ENCODE measurements around the gene C6orf141.

Gene C6orf141

DNA sequence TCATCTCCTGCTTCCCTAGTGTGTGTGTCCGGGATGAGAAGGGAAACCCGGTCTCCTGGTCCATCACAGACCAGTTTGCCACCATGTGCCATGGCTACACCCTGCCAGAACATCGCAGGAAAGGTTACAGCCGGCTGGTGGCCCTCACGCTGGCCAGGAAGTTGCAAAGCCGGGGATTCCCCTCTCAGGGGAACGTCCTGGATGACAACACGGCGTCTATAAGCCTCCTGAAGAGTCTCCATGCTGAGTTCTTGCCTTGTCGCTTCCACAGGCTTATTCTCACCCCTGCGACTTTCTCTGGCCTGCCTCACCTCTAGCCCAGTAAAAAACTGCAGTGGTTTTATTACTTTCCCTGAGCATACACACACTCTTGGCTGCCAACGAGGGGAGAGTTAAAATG, 23.9 kb upstream of the C6orf141 start:
- Histone ChIP-seq H3K27me3 (replicated peaks in 2 of 5; ENCODE audit: control insufficient read depth in 4 of 5, insufficient read depth in 5 of 5, low read length in 4 of 5) (no peaks in the 10 kb centered on the region), H3K27ac (ENCODE audit: insufficient read depth in 1 of 2, low read depth in 1 of 2, low read length in 2 of 2, poor library complexity in 1 of 2, severe bottlenecking in 2 of 2) (no peak overlapping the region), H3K9me3 (ENCODE audit: control extremely low read depth in 1 of 5, control insufficient read depth in 4 of 5, insufficient read depth in 2 of 5, low read depth in 1 of 5, low read length in 4 of 5) (no peaks in the 10 kb centered on the region), H3K4me1 (ENCODE audit: control extremely low read depth in 1 of 4, control insufficient read depth in 4 of 4, insufficient read depth in 4 of 4, low read length in 3 of 4) (no peaks in the 10 kb centered on the region), H3K4me3 (ENCODE audit: control insufficient read depth in 1 of 7, extremely low read depth in 1 of 7, insufficient read depth in 4 of 7, low read depth in 2 of 7, low read length in 6 of 7) (no peak overlapping the region), H3K36me3 (ENCODE audit: control insufficient read depth in 4 of 4, insufficient read depth in 4 of 4, low read length in 3 of 4) (no peaks in the 10 kb centered on the region)
- 95% methylated on average over 12 of the region's 12 CpGs for WGBS (ENCODE audit: insufficient coverage)
- DNase-seq, result no peak
- POLR2A ChIA-PET, result no interaction called here
- CTCF ChIA-PET, result interaction anchor here (1.9 kb wide), 1 partner anchor 80 kb away, joined by 4 read pairs; no protein-coding TSS in a partner anchor

DNA sequence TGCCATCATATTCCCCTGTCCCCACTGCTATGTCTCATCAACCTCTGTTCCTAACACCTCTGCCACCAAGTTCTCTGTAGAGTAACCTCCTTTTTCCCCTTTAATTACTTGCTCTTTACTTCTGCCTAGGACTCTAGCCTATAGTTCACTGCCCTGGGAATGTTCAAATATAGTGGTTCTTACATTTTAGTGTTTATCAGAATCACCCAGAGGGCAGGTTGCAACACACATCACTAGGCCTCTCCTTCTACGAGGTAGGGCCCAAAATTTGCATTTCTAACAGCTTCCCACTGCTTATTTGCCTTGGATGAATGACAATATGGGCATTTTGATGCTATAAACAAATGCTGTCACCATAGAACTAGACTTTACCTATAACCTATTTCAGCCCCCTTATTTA, 23.1 kb upstream of the C6orf141 start:
- ChIA-PET POLR2A (no interaction called here), CTCF (interaction anchor here (1.5 to 1.9 kb wide), 2 partner anchors 9 to 79 kb away, joined by 4 read pairs; no protein-coding TSS in a partner anchor)
- H3K4me3 ChIP-seq (ENCODE audit: control insufficient read depth in 1 of 7, extremely low read depth in 1 of 7, insufficient read depth in 4 of 7, low read depth in 2 of 7, low read length in 6 of 7), result no peak overlapping the region
- no peak overlapping the region for H3K27ac ChIP-seq (ENCODE audit: insufficient read depth in 1 of 2, low read depth in 1 of 2, low read length in 2 of 2, poor library complexity in 1 of 2, severe bottlenecking in 2 of 2)
- WGBS (ENCODE audit: insufficient coverage), result no CpG with 5 or more reads among the region's 1 CpG
- no peaks in the 10 kb centered on the region for H3K27me3 ChIP-seq (replicated peaks in 2 of 5; ENCODE audit: control insufficient read depth in 4 of 5, insufficient read depth in 5 of 5, low read length in 4 of 5)
- H3K4me1 ChIP-seq (ENCODE audit: control extremely low read depth in 1 of 4, control insufficient read depth in 4 of 4, insufficient read depth in 4 of 4, low read length in 3 of 4), result no peaks in the 10 kb centered on the region
- H3K9me3 ChIP-seq (ENCODE audit: control extremely low read depth in 1 of 5, control insufficient read depth in 4 of 5, insufficient read depth in 2 of 5, low read depth in 1 of 5, low read length in 4 of 5), result no peaks in the 10 kb centered on the region
- H3K36me3 ChIP-seq (ENCODE audit: control insufficient read depth in 4 of 4, insufficient read depth in 4 of 4, low read length in 3 of 4), result no peaks in the 10 kb centered on the region
- no peak for DNase-seq

GRCh38 chr6:49528571-49528970, 21.9 kb upstream of the C6orf141 start:
- Histone ChIP-seq H3K27ac (ENCODE audit: insufficient read depth in 1 of 2, low read depth in 1 of 2, low read length in 2 of 2, poor library complexity in 1 of 2, severe bottlenecking in 2 of 2) (no peak overlapping the region), H3K9me3 (ENCODE audit: control extremely low read depth in 1 of 5, control insufficient read depth in 4 of 5, insufficient read depth in 2 of 5, low read depth in 1 of 5, low read length in 4 of 5) (no peaks in the 10 kb centered on the region), H3K36me3 (ENCODE audit: control insufficient read depth in 4 of 4, insufficient read depth in 4 of 4, low read length in 3 of 4) (no peaks in the 10 kb centered on the region), H3K4me1 (ENCODE audit: control extremely low read depth in 1 of 4, control insufficient read depth in 4 of 4, insufficient read depth in 4 of 4, low read length in 3 of 4) (no peaks in the 10 kb centered on the region), H3K27me3 (replicated peaks in 2 of 5; ENCODE audit: control insufficient read depth in 4 of 5, insufficient read depth in 5 of 5, low read length in 4 of 5) (no peaks in the 10 kb centered on the region), H3K4me3 (ENCODE audit: control insufficient read depth in 1 of 7, extremely low read depth in 1 of 7, insufficient read depth in 4 of 7, low read depth in 2 of 7, low read length in 6 of 7) (no peak overlapping the region)
- WGBS (ENCODE audit: insufficient coverage), result no CpG with 5 or more reads among the region's 3 CpGs
- no peak for DNase-seq
- POLR2A ChIA-PET, result no interaction called here
- CTCF ChIA-PET, result interaction anchor here (1.4 to 1.5 kb wide), 2 partner anchors 11 to 322 kb away, joined by 4 to 7 read pairs; no protein-coding TSS in a partner anchor

DNA sequence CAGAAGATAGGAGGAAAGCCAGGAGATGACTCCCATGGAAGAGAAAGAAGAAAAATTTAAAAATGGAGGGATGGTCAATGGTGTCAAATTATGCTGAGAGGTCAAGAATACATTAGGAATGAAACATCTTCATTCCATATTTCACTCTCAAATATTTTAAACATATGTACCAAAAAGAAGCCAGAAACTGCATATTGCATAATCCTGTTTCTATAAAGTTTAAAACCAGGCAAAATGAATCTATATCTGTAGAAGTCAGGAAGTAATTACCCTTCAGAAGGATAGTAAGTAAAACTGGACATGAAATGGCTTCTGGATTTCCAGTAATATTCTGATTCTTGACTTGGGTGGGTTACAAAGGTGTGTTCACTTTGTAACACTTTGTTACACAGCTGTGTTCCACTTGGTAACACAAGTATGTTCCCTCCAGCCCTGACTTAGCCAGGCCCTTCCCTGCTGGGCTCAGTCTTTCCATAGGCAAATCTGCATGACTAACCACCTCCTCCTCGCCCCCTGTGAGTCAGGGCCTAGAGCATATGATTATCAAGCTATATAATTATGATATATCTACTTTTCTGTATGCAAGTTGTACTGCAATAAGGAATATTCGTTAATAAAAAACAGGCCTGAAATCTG, 20.2 kb upstream of the C6orf141 start:
- ChIA-PET POLR2A (no interaction called here), CTCF (interaction anchor here (1.1 to 3.0 kb wide), 4 partner anchors 12 to 78 kb away, joined by 3 to 30 read pairs (median 16); no protein-coding TSS in a partner anchor)
- Histone ChIP-seq H3K4me3 (ENCODE audit: control insufficient read depth in 1 of 7, extremely low read depth in 1 of 7, insufficient read depth in 4 of 7, low read depth in 2 of 7, low read length in 6 of 7) (no peak overlapping the region), H3K27me3 (replicated peaks in 2 of 5; ENCODE audit: control insufficient read depth in 4 of 5, insufficient read depth in 5 of 5, low read length in 4 of 5) (no peaks in the 10 kb centered on the region), H3K27ac (ENCODE audit: insufficient read depth in 1 of 2, low read depth in 1 of 2, low read length in 2 of 2, poor library complexity in 1 of 2, severe bottlenecking in 2 of 2) (no peak overlapping the region), H3K4me1 (ENCODE audit: control extremely low read depth in 1 of 4, control insufficient read depth in 4 of 4, insufficient read depth in 4 of 4, low read length in 3 of 4) (no peaks in the 10 kb centered on the region), H3K9me3 (ENCODE audit: control extremely low read depth in 1 of 5, control insufficient read depth in 4 of 5, insufficient read depth in 2 of 5, low read depth in 1 of 5, low read length in 4 of 5) (no peaks in the 10 kb centered on the region), H3K36me3 (ENCODE audit: control insufficient read depth in 4 of 4, insufficient read depth in 4 of 4, low read length in 3 of 4) (no peaks in the 10 kb centered on the region)
- no peak for DNase-seq
- no CpG with 5 or more reads among the region's 2 CpGs for WGBS (ENCODE audit: insufficient coverage)

DNA sequence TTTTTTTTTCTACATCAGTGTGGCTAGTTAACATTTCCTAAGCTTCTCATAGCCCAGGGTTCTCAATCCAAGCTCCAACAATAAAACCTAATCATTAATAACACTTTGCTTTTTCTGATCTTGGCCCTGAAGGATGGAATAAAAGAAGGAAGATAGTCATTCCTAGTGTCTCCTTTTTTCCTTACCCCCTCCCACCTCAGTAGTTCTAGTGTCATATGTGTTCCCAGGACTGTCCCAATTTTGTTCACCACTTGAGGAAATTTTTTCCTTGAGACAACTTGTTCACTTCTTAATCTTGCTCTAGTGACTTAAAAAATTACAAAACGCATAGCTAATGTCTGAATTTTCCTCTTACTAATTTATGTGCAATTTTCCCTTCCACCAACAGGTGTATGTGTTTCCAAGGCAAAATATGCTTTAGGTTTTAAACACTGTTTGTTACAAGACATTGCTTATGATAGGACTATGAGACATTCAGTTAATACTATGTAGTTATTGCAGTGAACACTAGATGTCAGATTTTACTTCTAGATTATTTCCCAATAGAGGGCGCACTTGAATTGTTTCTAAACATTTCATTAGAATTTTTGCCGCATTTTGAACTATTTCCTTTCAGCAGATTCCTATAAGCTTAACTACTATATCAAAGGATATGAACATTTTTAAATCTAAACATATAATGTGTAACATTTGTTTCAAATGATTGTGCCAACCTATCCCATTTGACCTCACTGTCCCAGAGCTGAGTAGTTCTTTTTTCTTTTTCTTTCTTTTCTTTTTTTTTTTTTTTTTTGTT, 18.5 kb upstream of the C6orf141 start:
- H3K4me3 ChIP-seq (ENCODE audit: control insufficient read depth in 1 of 7, extremely low read depth in 1 of 7, insufficient read depth in 4 of 7, low read depth in 2 of 7, low read length in 6 of 7), result peak overlapping the region in 2 of 7 experiments; percentile 48 to 61

GRCh38 chr6:49535795-49536194, 14.7 kb upstream of the C6orf141 start:
- ChIA-PET POLR2A (no interaction called here), CTCF (interaction anchor here (1.0 to 2.6 kb wide), 3 partner anchors 9 to 70 kb away, joined by 3 to 23 read pairs (median 5); partner anchors contain the start of gene C6orf141)
- no peaks in the 10 kb centered on the region for H3K36me3 ChIP-seq (ENCODE audit: control insufficient read depth in 4 of 4, insufficient read depth in 4 of 4, low read length in 3 of 4)
- no peaks in the 10 kb centered on the region for H3K27me3 ChIP-seq (replicated peaks in 2 of 5; ENCODE audit: control insufficient read depth in 4 of 5, insufficient read depth in 5 of 5, low read length in 4 of 5)
- H3K27ac ChIP-seq (ENCODE audit: insufficient read depth in 1 of 2, low read depth in 1 of 2, low read length in 2 of 2, poor library complexity in 1 of 2, severe bottlenecking in 2 of 2), result no peak overlapping the region
- DNase-seq, result no peak
- peaks cover 0 to 5% (median 0%) of the 10 kb centered on the region in 4 experiments for H3K4me1 ChIP-seq (ENCODE audit: control extremely low read depth in 1 of 4, control insufficient read depth in 4 of 4, insufficient read depth in 4 of 4, low read length in 3 of 4)
- H3K4me3 ChIP-seq (ENCODE audit: control insufficient read depth in 1 of 7, extremely low read depth in 1 of 7, insufficient read depth in 4 of 7, low read depth in 2 of 7, low read length in 6 of 7), result no peak overlapping the region
- WGBS (ENCODE audit: insufficient coverage), result no CpG with 5 or more reads among the region's 5 CpGs
- H3K9me3 ChIP-seq (ENCODE audit: control extremely low read depth in 1 of 5, control insufficient read depth in 4 of 5, insufficient read depth in 2 of 5, low read depth in 1 of 5, low read length in 4 of 5), result peaks cover 0 to 2% (median 0%) of the 10 kb centered on the region in 5 experiments

More for the DNA sequence above, 18.5 kb upstream of the C6orf141 start:
- ChIA-PET CTCF (interaction anchor here (0.6 to 3.0 kb wide), 22 partner anchors 8 to 323 kb away, joined by 3 to 30 read pairs (median 4); partner anchors contain the start of gene C6orf141), POLR2A (no interaction called here)
- no peaks in the 10 kb centered on the region for H3K27me3 ChIP-seq (replicated peaks in 2 of 5; ENCODE audit: control insufficient read depth in 4 of 5, insufficient read depth in 5 of 5, low read length in 4 of 5)
- no CpG with 5 or more reads among the region's 3 CpGs for WGBS (ENCODE audit: insufficient coverage)
- DNase-seq, result peak; percentile 77 to 89 (median 87)
- no peak overlapping the region for H3K27ac ChIP-seq (ENCODE audit: insufficient read depth in 1 of 2, low read depth in 1 of 2, low read length in 2 of 2, poor library complexity in 1 of 2, severe bottlenecking in 2 of 2)
- no peaks in the 10 kb centered on the region for H3K36me3 ChIP-seq (ENCODE audit: control insufficient read depth in 4 of 4, insufficient read depth in 4 of 4, low read length in 3 of 4)
- no peaks in the 10 kb centered on the region for H3K9me3 ChIP-seq (ENCODE audit: control extremely low read depth in 1 of 5, control insufficient read depth in 4 of 5, insufficient read depth in 2 of 5, low read depth in 1 of 5, low read length in 4 of 5)
- no peaks in the 10 kb centered on the region for H3K4me1 ChIP-seq (ENCODE audit: control extremely low read depth in 1 of 4, control insufficient read depth in 4 of 4, insufficient read depth in 4 of 4, low read length in 3 of 4)

- Histone ChIP-seq H3K4me1 (ENCODE audit: control extremely low read depth in 1 of 4, control insufficient read depth in 4 of 4, insufficient read depth in 4 of 4, low read length in 3 of 4) (peaks cover 0 to 5% (median 0%) of the 10 kb centered on the region in 4 experiments), H3K27ac (ENCODE audit: insufficient read depth in 1 of 2, low read depth in 1 of 2, low read length in 2 of 2, poor library complexity in 1 of 2, severe bottlenecking in 2 of 2) (no peak overlapping the region), H3K9me3 (ENCODE audit: control extremely low read depth in 1 of 5, control insufficient read depth in 4 of 5, insufficient read depth in 2 of 5, low read depth in 1 of 5, low read length in 4 of 5) (peaks cover 0 to 2% (median 0%) of the 10 kb centered on the region in 5 experiments), H3K4me3 (ENCODE audit: control insufficient read depth in 1 of 7, extremely low read depth in 1 of 7, insufficient read depth in 4 of 7, low read depth in 2 of 7, low read length in 6 of 7) (no peak overlapping the region), H3K36me3 (ENCODE audit: control insufficient read depth in 4 of 4, insufficient read depth in 4 of 4, low read length in 3 of 4) (no peaks in the 10 kb centered on the region), H3K27me3 (replicated peaks in 2 of 5; ENCODE audit: control insufficient read depth in 4 of 5, insufficient read depth in 5 of 5, low read length in 4 of 5) (no peaks in the 10 kb centered on the region)
- DNase-seq, result no peak
- ChIA-PET POLR2A (no interaction called here), CTCF (no interaction called here)
- WGBS (ENCODE audit: insufficient coverage), result 100% methylated on average over 1 of the region's 3 CpGs
Observed at GRCh38 chr6:49539102-49539501, 11.4 kb upstream of the C6orf141 start.

Data from common myeloid progenitor, CD34-positive (primary cell).